MCF 10A (cell line): Measurements from ENCODE around the gene CTSE. TPM values are rescaled to one million over a fixed set of nuclear protein-coding genes. Genes with fewer than 3 reads are reported as not detected.
A peak's percentile ranks its signal among the peaks of the same experiment; 100 is the strongest.

Source experiments
- BruUV-seq: library from RNA; stranded (reverse); fragments of 400-500 nt; replicated peaks from 2 replicates; lab custom pipeline; 2021; lab: Mats Ljungman, UMichigan
- CTCF ChIA-PET: fragments of 300-600 bp; sonication (Branson Sonifier 250); formaldehyde crosslinking; extraction: SDS; loops from one replicate; lab custom pipeline; 2021; ENCODE audit warnings: antibody characterized with exemption, inconsistent platforms; lab: Yijun Ruan, JAX
- POLR2A ChIA-PET: fragments of 300-600, 350-650 bp; sonication (Branson Sonifier 250); formaldehyde crosslinking; extraction: SDS; loops from one replicate; lab custom pipeline; 2020; ENCODE audit warnings: antibody characterized with exemption, inconsistent platforms; lab: Yijun Ruan, JAX
- DNase-seq: peaks from one replicate; pipeline ENCODE4 v3.0.0-alpha.2; 2018; ENCODE audit not compliant: unreplicated experiment
- H3K27ac Mint-ChIP-seq: one replicate; pipeline ENCODE4 v1.8.0; 2022; ENCODE audit warnings: mild to moderate bottlenecking, low read depth, mixed read lengths; ENCODE audit not compliant: unreplicated experiment
- H3K27me3 Mint-ChIP-seq: one replicate; pipeline ENCODE4 v1.8.0; 2022; ENCODE audit warnings: mixed read lengths; ENCODE audit not compliant: insufficient read depth, unreplicated experiment
- H3K36me3 Mint-ChIP-seq: one replicate; pipeline ENCODE4 v1.8.0; 2022; ENCODE audit warnings: mild to moderate bottlenecking, moderate library complexity, mixed read lengths; ENCODE audit not compliant: insufficient read depth, unreplicated experiment
- H3K4me1 Mint-ChIP-seq: one replicate; pipeline ENCODE4 v1.8.0; 2022; ENCODE audit warnings: mixed read lengths; ENCODE audit not compliant: insufficient read depth, unreplicated experiment
- H3K4me3 Mint-ChIP-seq: one replicate; pipeline ENCODE4 v1.8.0; 2022; ENCODE audit warnings: mild to moderate bottlenecking, moderate library complexity, mixed read lengths; ENCODE audit not compliant: unreplicated experiment
- H3K9me3 Mint-ChIP-seq: one replicate; pipeline ENCODE4 v1.8.0; 2022; ENCODE audit warnings: mixed read lengths; ENCODE audit not compliant: unreplicated experiment
- CTCF ChIP-seq: fragments of 200-600 bp; IDR thresholded peaks from one replicate; pipeline ENCODE4 v1.8.0; 2022; ENCODE audit warnings: antibody characterized with exemption, mild to moderate bottlenecking; ENCODE audit not compliant: unreplicated experiment
- intact Hi-C: fragments of 100-400 bp; cut with micrococcal nuclease; formaldehyde crosslinking; loops from 2 replicates; pipeline ENCODE4 v1.14.1; 2022
- total RNA-seq: library from RNA; stranded (reverse); gene quantifications from 2 replicates; pipeline ENCODE4 v1.2.3, GENCODE V29; 2022

CTSE gene
- total RNA-seq, 1 experiment from 2014 or later = 0.79 TPM

DNA sequence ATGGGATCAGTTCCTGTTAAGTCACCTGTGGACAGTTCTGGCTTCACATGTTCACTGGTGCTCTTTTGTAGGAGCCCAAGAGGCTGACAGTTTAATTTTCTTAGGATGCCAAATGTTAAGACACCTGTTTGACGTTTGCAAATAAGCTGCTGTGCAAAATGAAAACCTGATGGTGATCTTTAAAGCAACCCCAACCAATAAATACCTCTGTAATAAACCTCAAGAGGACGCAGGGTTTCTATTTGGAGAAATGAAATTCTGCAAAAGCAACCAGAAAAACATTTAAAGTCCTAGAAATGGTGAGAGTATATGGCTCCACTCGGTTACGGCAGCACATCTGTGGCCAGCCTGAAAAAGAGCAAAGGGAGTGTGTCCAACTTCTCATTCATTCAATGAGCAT, 23.6 kb upstream of the CTSE start:
- DNase-seq = no peak
- Mint-ChIP-seq H3K36me3 (no peaks in the 10 kb centered on the region), H3K4me1 (peaks cover 14% of the 10 kb centered on the region), H3K4me3 (no peak overlapping the region), H3K27ac (no peak overlapping the region), H3K27me3 (no peaks in the 10 kb centered on the region), H3K9me3 (no peaks in the 10 kb centered on the region)
- no TSS peak for BruUV-seq
- intact Hi-C loops = no loop called here
- ChIA-PET POLR2A (no interaction called here), CTCF (interaction anchor here (0.5 to 7.4 kb wide), 4 partner anchors 16 to 385 kb away, joined by 3 to 72 read pairs (median 4); no protein-coding TSS in a partner anchor)
- TF ChIP-seq CTCF = no peak

- H3K4me3 Mint-ChIP-seq = no peak overlapping the region
- H3K4me1 Mint-ChIP-seq = peaks cover 7% of the 10 kb centered on the region
- intact Hi-C loops = no loop called here
- H3K9me3 Mint-ChIP-seq = no peaks in the 10 kb centered on the region
- peaks cover 26% of the 10 kb centered on the region for H3K27me3 Mint-ChIP-seq
- ChIA-PET CTCF (interaction anchor here (0.7 to 7.4 kb wide), 5 partner anchors 11 to 64 kb away, joined by 3 to 72 read pairs (median 5); no protein-coding TSS in a partner anchor), POLR2A (interaction anchor here (0.7 to 4.1 kb wide), 4 partner anchors 11 to 260 kb away, joined by 3 to 26 read pairs (median 6); no protein-coding TSS in a partner anchor)
- DNase-seq = peak; percentile 51
- H3K27ac Mint-ChIP-seq = no peak overlapping the region
- H3K36me3 Mint-ChIP-seq = no peaks in the 10 kb centered on the region
- BruUV-seq = no TSS peak
- no peak for TF ChIP-seq CTCF
Observed at GRCh38 chr1:206041640-206042039, 17.9 kb upstream of the CTSE start.

DNA sequence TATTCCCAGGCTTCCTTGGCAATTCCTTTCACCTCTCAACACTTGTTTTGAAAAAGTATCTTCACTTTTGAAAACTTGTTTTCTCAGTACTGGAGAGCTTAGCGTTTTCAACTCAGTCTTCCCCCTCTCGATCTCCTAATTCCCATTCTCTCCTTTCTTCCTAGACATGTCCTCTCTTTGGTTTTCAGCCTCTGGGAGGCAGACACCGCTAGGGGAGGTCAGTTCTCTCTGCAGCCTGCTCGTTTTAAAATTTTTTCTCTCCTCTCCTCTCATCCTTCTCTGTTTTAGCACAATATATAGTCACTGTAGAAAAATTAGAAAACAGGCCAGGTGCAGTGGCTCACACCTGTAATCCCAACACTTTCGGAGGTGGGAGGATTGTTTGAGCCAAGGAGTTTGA, 16.6 kb upstream of the CTSE start:
- no peak for TF ChIP-seq CTCF
- no TSS peak for BruUV-seq
- no peak overlapping the region for H3K27ac Mint-ChIP-seq
- ChIA-PET POLR2A (interaction anchor here (0.8 to 1.4 kb wide), 3 partner anchors 8 to 29 kb away, joined by 3 to 4 read pairs (median 3); no protein-coding TSS in a partner anchor), CTCF (interaction anchor here (0.9 to 3.2 kb wide), 3 partner anchors 10 to 66 kb away, joined by 3 to 25 read pairs (median 5); no protein-coding TSS in a partner anchor)
- H3K4me1 Mint-ChIP-seq = peaks cover 7% of the 10 kb centered on the region
- H3K36me3 Mint-ChIP-seq = no peaks in the 10 kb centered on the region
- no peaks in the 10 kb centered on the region for H3K9me3 Mint-ChIP-seq
- intact Hi-C loops = no loop called here
- no peak for DNase-seq
- H3K27me3 Mint-ChIP-seq = peaks cover 26% of the 10 kb centered on the region
- no peak overlapping the region for H3K4me3 Mint-ChIP-seq

DNA sequence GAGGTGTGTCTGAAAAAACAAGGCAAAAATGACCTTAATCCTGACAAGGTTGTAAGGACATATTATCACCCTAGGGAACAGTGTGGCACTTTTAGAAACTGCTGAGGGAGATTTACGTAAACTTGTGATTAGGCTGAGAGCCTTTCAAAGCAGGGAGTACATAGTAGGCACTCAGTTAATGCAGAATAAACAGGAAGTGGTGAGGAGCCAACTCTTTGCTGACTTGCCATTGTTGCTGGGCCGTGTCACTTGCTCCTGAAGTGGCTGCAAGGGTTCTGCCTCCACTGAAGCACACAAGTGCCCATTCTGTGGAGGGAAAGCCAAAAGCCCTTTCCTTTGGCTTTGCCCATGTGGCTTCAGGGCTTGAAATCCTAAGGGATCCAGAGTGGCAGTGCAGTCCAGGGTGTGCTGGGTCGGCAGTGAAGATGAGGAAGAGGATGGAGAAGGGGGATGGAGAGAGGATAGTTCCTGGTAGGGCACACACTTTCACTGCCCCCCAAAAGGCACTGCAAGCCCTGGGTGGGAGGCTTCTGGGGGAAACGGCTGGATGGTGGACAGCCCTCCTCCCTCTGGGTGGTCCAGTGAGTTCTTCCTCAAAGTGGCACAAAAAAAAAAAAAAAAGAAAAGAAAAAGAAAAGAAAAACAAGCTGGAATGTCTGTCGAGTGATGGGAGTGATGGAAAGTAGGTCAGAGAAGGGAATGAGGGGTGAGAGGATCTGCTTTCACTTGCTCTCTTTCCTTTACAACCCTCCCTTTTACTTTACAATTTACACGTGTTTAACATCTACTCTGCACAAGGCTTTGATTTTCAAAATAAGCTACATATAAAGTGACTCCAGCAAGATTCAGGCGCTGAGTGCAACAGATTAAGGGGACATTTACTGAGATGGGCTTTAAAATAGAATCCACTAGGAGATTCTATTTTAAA, 15.6 kb upstream of the CTSE start:
- intact Hi-C loops = no loop called here
- Mint-ChIP-seq H3K4me1 (peaks cover 7% of the 10 kb centered on the region), H3K9me3 (no peaks in the 10 kb centered on the region), H3K27ac (no peak overlapping the region), H3K36me3 (no peaks in the 10 kb centered on the region), H3K4me3 (no peak overlapping the region), H3K27me3 (peaks cover 34% of the 10 kb centered on the region)
- POLR2A ChIA-PET = interaction anchor here (0.8 to 1.4 kb wide), 4 partner anchors 9 to 30 kb away, joined by 3 to 4 read pairs (median 3); no protein-coding TSS in a partner anchor
- no peak for DNase-seq
- no peak for TF ChIP-seq CTCF
- no TSS peak for BruUV-seq
- CTCF ChIA-PET = interaction anchor here (0.8 to 3.2 kb wide), 5 partner anchors 9 to 67 kb away, joined by 3 to 25 read pairs (median 5); no protein-coding TSS in a partner anchor
